Breast epithelium (tissue), 3 donors: ENCODE measurements around the gene WT1.

Experiments used
- CTCF ChIP-seq, 3 donors: fragments of 450-650 bp; IDR thresholded peaks; one replicate each; pipeline ENCODE4 v1.5.1; 2016 to 2017; ENCODE audit warnings: antibody characterized with exemption in 3 of 3, mild to moderate bottlenecking in 3 of 3, moderate library complexity in 3 of 3
- POLR2AphosphoS5 ChIP-seq, 3 donors: sonication (generic); formaldehyde crosslinking; IDR thresholded peaks; one replicate each; pipeline ENCODE4 v1.6.1; 2017; ENCODE audit warnings: antibody characterized with exemption in 3 of 3

GRCh38 chr11:32358729-32359128 is 76.6 kb downstream of the WT1 start:
- TF ChIP-seq CTCF (IDR thresholded peaks at IDR 0.05) (no peak), POLR2AphosphoS5 (IDR thresholded peaks at IDR 0.05) (no peak)
